Adrenal gland (tissue), 12 donors: ENCODE data around the gene P3H3. TPM values are rescaled to one million over a fixed set of nuclear protein-coding genes. Genes with fewer than 3 reads are reported as not detected.

Experiments used
- DNase-seq, 7 donors: peaks; one replicate each; pipeline ENCODE4 v3.0.0-alpha.2; 2019 to 2020
- H3K27ac ChIP-seq, 5 donors: fragments of 200-600 bp; sonication (generic) in 4 of 5; 1 replicate in 3 of 5; 2 replicates in 2 of 5; pipeline versions ENCODE4 v1.5.1 to v1.8.0; 2016 to 2020; ENCODE audit warnings: mild to moderate bottlenecking in 1 of 5
- H3K27me3 ChIP-seq: fragments of 200-600 bp; 2 replicates; pipeline ENCODE4 v1.8.0; 2021
- H3K36me3 ChIP-seq, 2 donors: fragments of 200-600 bp; replicated peaks in 1 of 2; 1 replicate in 1 of 2; 2 replicates in 1 of 2; pipeline versions ENCODE4 v1.5.1 to v1.8.0; 2018 to 2022
- H3K4me1 ChIP-seq, 2 donors: fragments of 200-600 bp; replicated peaks in 1 of 2; 1 replicate in 1 of 2; 2 replicates in 1 of 2; pipeline versions ENCODE4 v1.5.1 to v1.8.0; 2018 to 2021
- H3K4me3 ChIP-seq, 4 donors: fragments of 200-600 bp; sonication (generic) in 3 of 4; one replicate each; pipeline ENCODE4 v1.5.1; 2016 to 2018
- H3K9me3 ChIP-seq, 3 donors: fragments of 200-600 bp; sonication (generic) in 1 of 3; replicated peaks in 1 of 3; 1 replicate in 2 of 3; 2 replicates in 1 of 3; pipeline versions ENCODE4 v1.5.1 to v1.8.0; 2016 to 2021
- POLR2A ChIP-seq, 2 donors: fragments of 450-650 bp; IDR thresholded peaks; one replicate each; pipeline ENCODE4 v1.6.1; 2017; ENCODE audit warnings: antibody characterized with exemption in 2 of 2, mild to moderate bottlenecking in 2 of 2, moderate library complexity in 1 of 2
- WGBS, 4 donors: extraction: QIAGEN DNeasy Blood & Tissue Kit in 2 of 4; methylation state at CpG; one replicate each; pipeline versions ENCODE4 v1.1.5 to v1.1.7; 2013 to 2017; 5-methylcytosine and 5-hydroxymethylcytosine counted together
- intact Hi-C, 2 donors: fragments of 100-400 bp; cut with DNase I; formaldehyde crosslinking; loops; one replicate each; pipeline versions ENCODE4 v1.14.1 to v1.15.0; 2022 to 2023
- polyA plus RNA-seq, 3 donors: library from polyadenylated mRNA; stranded (reverse); fragments of 200-250 nt in 2 of 3; fragments of 350-450 nt in 1 of 3; fragmentation: Illumina TruSeq in 1 of 3; extraction: RNeasy Lipid Tissue Mini Kit (QIAGEN cat#74804) in 1 of 3; gene quantifications; one replicate each; pipeline ENCODE4 v1.2.3, GENCODE V29; 2013 to 2014
- total RNA-seq, 9 donors: library from RNA; depleted of rRNA in 4 of 9; stranded (reverse); fragments of >200 nt in 4 of 9; fragments of 120-200 nt in 1 of 9; fragmentation: NEBNext Ultra II Directional in 1 of 9; extraction: Animal tissue kit (Norgen Biotek cat#: 25700) in 1 of 9; gene quantifications; one replicate each; pipeline versions ENCODE4 v1.1.0 to v1.2.4, GENCODE V29; 2013 to 2023
- TF ChIP-seq, protein P1 (sequence below), 6 experiments: fragments of 450-650 bp in 4 of 6; fragments of 200-600 bp in 2 of 6; sonication (generic) in 1 of 6; IDR thresholded peaks; 1 replicate in 5 of 6; 2 replicates in 1 of 6; pipeline versions ENCODE4 v1.5.1 to v1.8.0; 2016 to 2021; ENCODE audit warnings: antibody characterized with exemption in 6 of 6, mild to moderate bottlenecking in 2 of 6, moderate library complexity in 1 of 6
- donor health status: healthy with polysubstance abuse.
- donor health status: Bipolar disorder and iron deficiency.
- donor health status: DM: yes; HTN: yes; CAD: no.
- donor health status: DM: no; HTN: no; CAD: no.
- donor health status: DM: no; HTN: no; CAD: no.
- donor health status: DM: yes; HTN: yes; CAD: no.

Gene P3H3
- total and polyA plus RNA-seq, 12 donors: 2.6 to 58.1 (median 15.8) TPM

DNA sequence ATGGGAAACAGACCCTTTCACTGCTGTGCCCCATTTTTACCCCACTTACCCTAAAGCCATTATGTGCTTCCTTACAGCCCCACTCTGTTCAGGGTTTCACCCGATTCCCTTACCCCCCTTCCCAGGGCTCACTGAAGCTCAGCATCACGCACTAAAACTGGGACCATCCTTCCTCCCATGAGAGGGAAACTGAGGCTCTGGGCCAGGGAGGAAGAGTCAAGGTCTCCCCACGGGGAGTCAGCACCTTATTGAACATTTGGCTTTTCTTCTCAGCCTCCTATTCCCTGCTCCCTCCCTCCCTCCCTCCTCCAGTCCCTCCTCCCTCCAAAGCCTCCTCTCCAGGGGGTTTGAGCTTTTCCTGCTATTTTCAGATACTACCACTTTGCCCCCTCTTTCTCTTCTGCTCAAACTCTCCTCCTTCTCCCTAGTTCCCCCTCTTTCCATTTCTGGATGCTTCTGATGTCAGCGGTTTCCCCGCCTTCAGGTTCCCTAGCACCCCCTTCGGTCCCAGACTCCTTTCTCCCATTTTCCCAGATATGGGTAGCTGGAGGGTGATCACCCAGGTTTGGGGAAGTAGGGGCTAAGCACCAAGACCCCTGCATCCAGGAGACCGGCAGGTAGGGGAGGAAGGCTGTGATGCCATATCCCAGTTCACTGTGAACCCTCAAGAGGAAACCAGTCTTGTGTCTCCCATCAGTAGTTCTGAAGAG is 5.6 kb upstream of the P3H3 start:
- H3K27ac ChIP-seq: peak overlapping the region in 1 of 5 donors; percentile 60
- no peak for DNase-seq
- H3K4me3 ChIP-seq: no peak overlapping the region
- H3K36me3 ChIP-seq: no peaks in the 10 kb centered on the region
- intact Hi-C loops: loop anchor here (5.0 to 10.0 kb wide), 2 partner anchors 78 to 90 kb away; no protein-coding TSS in a partner anchor
- peaks cover 4% of the 10 kb centered on the region for H3K27me3 ChIP-seq
- H3K9me3 ChIP-seq: no peaks in the 10 kb centered on the region
- TF ChIP-seq, protein P1, sequence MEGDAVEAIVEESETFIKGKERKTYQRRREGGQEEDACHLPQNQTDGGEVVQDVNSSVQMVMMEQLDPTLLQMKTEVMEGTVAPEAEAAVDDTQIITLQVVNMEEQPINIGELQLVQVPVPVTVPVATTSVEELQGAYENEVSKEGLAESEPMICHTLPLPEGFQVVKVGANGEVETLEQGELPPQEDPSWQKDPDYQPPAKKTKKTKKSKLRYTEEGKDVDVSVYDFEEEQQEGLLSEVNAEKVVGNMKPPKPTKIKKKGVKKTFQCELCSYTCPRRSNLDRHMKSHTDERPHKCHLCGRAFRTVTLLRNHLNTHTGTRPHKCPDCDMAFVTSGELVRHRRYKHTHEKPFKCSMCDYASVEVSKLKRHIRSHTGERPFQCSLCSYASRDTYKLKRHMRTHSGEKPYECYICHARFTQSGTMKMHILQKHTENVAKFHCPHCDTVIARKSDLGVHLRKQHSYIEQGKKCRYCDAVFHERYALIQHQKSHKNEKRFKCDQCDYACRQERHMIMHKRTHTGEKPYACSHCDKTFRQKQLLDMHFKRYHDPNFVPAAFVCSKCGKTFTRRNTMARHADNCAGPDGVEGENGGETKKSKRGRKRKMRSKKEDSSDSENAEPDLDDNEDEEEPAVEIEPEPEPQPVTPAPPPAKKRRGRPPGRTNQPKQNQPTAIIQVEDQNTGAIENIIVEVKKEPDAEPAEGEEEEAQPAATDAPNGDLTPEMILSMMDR (IDR thresholded peaks at IDR 0.05): no peak
- no peak for TF ChIP-seq POLR2A (IDR thresholded peaks at IDR 0.05)
- peaks cover 6 to 15% of the 10 kb centered on the region in 2 donors for H3K4me1 ChIP-seq
- 54 to 69% (median 61%) methylated on average over 7 of the region's 7 CpGs for WGBS, 4 donors

DNA sequence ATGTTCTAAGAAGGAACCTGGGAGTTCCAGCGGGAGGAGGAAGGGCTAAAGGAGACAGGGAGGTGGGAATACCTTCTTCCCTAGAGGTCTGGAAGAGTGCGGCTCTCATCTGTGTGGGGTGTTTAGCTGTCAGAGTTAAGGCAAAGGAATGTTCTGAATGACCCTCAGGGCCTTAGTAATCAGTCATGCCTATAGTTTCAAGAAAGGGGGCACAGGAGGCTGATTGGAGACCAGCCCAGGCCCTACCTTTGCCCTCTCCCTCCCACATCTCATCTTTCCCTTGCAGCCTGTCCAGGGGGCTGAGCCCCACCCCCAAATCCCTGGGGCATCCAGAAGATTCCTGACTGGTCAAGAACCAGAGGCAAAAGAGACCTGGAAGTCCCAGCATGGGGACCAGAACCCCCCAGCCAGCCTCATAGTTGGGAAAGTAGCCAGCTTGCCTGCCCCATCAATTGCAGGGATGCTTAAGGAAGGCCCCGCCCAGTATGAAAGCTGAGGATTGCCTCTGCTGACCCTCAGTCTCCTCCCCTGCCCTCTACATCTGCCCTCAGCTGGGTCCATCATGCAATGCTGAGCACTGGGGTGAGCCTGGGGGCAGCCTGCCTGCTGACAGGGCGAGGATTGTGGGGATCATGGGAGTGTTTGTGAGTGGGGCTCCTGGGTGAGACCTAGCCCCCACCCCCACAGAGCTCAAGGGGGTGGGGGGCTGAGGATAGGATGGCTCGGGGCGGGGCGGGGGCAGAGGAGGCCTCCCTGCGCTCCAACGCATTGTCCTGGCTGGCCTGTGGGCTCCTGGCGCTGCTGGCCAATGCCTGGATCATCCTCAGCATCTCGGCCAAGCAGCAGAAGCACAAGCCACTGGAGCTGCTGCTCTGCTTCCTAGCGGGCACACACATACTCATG is 4.8 kb upstream of the P3H3 start:
- intact Hi-C loops: loop anchor here (5.0 to 10.0 kb wide), 2 partner anchors 79 to 91 kb away; no protein-coding TSS in a partner anchor
- Histone ChIP-seq H3K9me3 (no peaks in the 10 kb centered on the region), H3K27me3 (peaks cover 4% of the 10 kb centered on the region), H3K27ac (no peak overlapping the region), H3K36me3 (no peaks in the 10 kb centered on the region), H3K4me1 (peaks cover 6 to 15% of the 10 kb centered on the region in 2 donors), H3K4me3 (no peak overlapping the region)
- TF ChIP-seq, protein P1 (IDR thresholded peaks at IDR 0.05): no peak
- no peak for TF ChIP-seq POLR2A (IDR thresholded peaks at IDR 0.05)
- DNase-seq: peak in 1 of 7 donors; percentile 54
- WGBS, 4 donors: 63 to 73% (median 70%) methylated on average over 3 to 12 of the region's 12 CpGs

DNA sequence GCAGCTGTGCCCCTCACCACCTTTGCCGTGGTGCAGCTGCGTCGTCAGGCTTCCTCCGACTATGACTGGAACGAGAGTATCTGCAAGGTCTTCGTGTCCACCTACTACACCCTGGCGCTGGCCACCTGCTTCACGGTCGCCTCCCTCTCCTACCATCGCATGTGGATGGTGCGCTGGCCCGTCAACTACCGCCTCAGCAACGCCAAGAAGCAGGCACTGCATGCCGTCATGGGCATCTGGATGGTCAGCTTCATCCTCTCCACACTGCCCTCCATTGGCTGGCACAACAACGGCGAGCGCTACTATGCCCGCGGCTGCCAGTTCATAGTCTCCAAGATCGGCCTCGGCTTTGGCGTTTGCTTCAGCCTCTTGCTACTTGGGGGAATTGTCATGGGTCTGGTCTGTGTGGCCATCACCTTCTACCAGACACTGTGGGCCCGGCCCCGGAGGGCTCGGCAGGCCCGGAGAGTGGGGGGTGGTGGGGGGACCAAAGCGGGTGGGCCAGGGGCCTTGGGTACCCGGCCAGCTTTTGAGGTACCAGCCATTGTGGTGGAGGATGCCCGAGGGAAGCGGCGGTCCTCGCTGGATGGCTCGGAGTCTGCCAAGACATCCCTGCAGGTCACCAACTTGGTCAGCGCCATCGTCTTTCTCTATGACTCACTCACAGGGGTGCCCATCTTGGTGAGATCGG is 4.0 kb upstream of the P3H3 start:
- peaks cover 6 to 15% of the 10 kb centered on the region in 2 donors for H3K4me1 ChIP-seq
- H3K36me3 ChIP-seq: no peaks in the 10 kb centered on the region
- H3K4me3 ChIP-seq: no peak overlapping the region
- intact Hi-C loops: loop anchor here (5.0 to 10.0 kb wide), 2 partner anchors 79 to 92 kb away; no protein-coding TSS in a partner anchor
- H3K27ac ChIP-seq: no peak overlapping the region
- H3K9me3 ChIP-seq: no peaks in the 10 kb centered on the region
- peaks cover 4% of the 10 kb centered on the region for H3K27me3 ChIP-seq
- DNase-seq: peak in 1 of 7 donors; percentile 65
- WGBS, 4 donors: 70 to 84% (median 79%) methylated on average over 14 to 37 of the region's 37 CpGs
- TF ChIP-seq POLR2A (IDR thresholded peaks at IDR 0.05): no peak
- TF ChIP-seq, protein P1 (IDR thresholded peaks at IDR 0.05): no peak
